HCT116 (cell line): ENCODE measurements around the gene CDH16. TPM values are rescaled to one million over a fixed set of nuclear protein-coding genes. Genes with fewer than 3 reads are reported as not detected.
"Not testable (repeated sequence)": the region's sequence is repeated elsewhere in the genome, so short reads cannot be mapped to it uniquely, and the experiment has no call there.

ENCODE experiments used
- ATAC-seq: fragments of 200-7000 bp; cut with Tn5 transposase; 2 replicates; pipeline ENCODE4 v1.9.1; 2020; ENCODE audit warnings: mild to moderate bottlenecking, moderate library complexity
- BruUV-seq: library from RNA; stranded (reverse); fragments of 400-500 nt; replicated peaks from 2 replicates; lab custom pipeline; 2021; lab: Mats Ljungman, UMichigan
- CTCF ChIA-PET: fragments of 300-600 bp; sonication (Branson Sonifier 250); formaldehyde crosslinking; loops from one replicate; lab custom pipeline; 2021; ENCODE audit warnings: antibody characterized with exemption; lab: Charles Lee
- POLR2A ChIA-PET: fragments of 300-600, 350-600 bp; sonication (Branson Sonifier 250); formaldehyde crosslinking; loops from one replicate; lab custom pipeline; 2021; ENCODE audit warnings: antibody characterized with exemption; lab: Charles Lee
- RAD21 ChIA-PET, 2 experiments: fragments of 300-600 bp; sonication (Branson Sonifier 250); formaldehyde crosslinking; loops; one replicate each; lab custom pipeline; 2023; ENCODE audit warnings: low total read pairs in 2 of 2; ENCODE audit not compliant: uncharacterized antibody in 2 of 2, unreplicated experiment in 2 of 2, low non-redundant PET in 1 of 2; lab: Charles Lee
- DNase-seq: peaks from one replicate; pipeline ENCODE4 v3.0.0-alpha.2; 2010; ENCODE audit warnings: low read depth, low spot score
- H2AFZ ChIP-seq: fragments of 200-600 bp; shearing (Covaris generic), sonication (generic); 2 replicates; pipeline ENCODE4 v1.6.1; 2017; ENCODE audit warnings: low read depth, mixed run types, mixed read lengths, antibody characterized with exemption, low read length; ENCODE audit not compliant: poor library complexity, severe bottlenecking
- H3K27ac ChIP-seq: 2 replicates; pipeline ENCODE4 v1.5.1; 2012; ENCODE audit warnings: low read depth, low read length
- H3K27me3 ChIP-seq: fragments of 200-600 bp; sonication (generic); 2 replicates; pipeline ENCODE4 v1.6.1; 2016; ENCODE audit warnings: mixed run types, low read length, mixed read lengths; ENCODE audit not compliant: insufficient read depth
- H3K36me3 ChIP-seq, 2 experiments: fragments of 200-500 bp in 1 of 2; fragments of 200-600 bp in 1 of 2; sonication (Bioruptor generic) in 1 of 2; sonication (generic) in 1 of 2; 2 replicates each; pipeline versions ENCODE4 v1.5.1 to v1.6.1; 2014 to 2016; ENCODE audit warnings: low read length in 2 of 2, inconsistent platforms in 1 of 2, mixed read lengths in 1 of 2, mixed run types in 1 of 2; ENCODE audit not compliant: insufficient read depth in 2 of 2, control insufficient read depth in 1 of 2
- H3K4me1 ChIP-seq, 2 experiments: fragments of 200-600 bp in 1 of 2; sonication (generic) in 1 of 2; 2 replicates each; pipeline versions ENCODE4 v1.5.1 to v1.6.1; 2012 to 2017; ENCODE audit warnings: low read length in 2 of 2, inconsistent platforms in 1 of 2, mild to moderate bottlenecking in 1 of 2, mixed read lengths in 1 of 2, mixed run types in 1 of 2, moderate library complexity in 1 of 2; ENCODE audit not compliant: insufficient read depth in 2 of 2, control insufficient read depth in 1 of 2
- H3K4me2 ChIP-seq: fragments of 200-600 bp; sonication (generic); 2 replicates; pipeline ENCODE4 v1.6.1; 2017; ENCODE audit warnings: mixed run types, low read length, mixed read lengths
- H3K4me3 ChIP-seq, 2 experiments: fragments of 200-600 bp in 1 of 2; sonication (generic) in 1 of 2; replicated peaks in 1 of 2; 2 replicates each; pipeline ENCODE4 v1.5.1; 2011 to 2016; ENCODE audit warnings: low read length in 2 of 2, control low read depth in 1 of 2, low read depth in 1 of 2, mild to moderate bottlenecking in 1 of 2, mixed read lengths in 1 of 2, mixed run types in 1 of 2
- H3K79me2 ChIP-seq: fragments of 200-600 bp; sonication (generic); 2 replicates; pipeline ENCODE4 v1.6.1; 2017; ENCODE audit warnings: mild to moderate bottlenecking, mixed run types, low read length, moderate library complexity, mixed read lengths; ENCODE audit not compliant: insufficient read depth
- H3K9ac ChIP-seq: fragments of 200-600 bp; sonication (generic); 2 replicates; pipeline ENCODE4 v1.6.1; 2016; ENCODE audit warnings: low read length, mixed read lengths
- H3K9me2 ChIP-seq: fragments of 200-600 bp; sonication (generic), shearing (Covaris generic); 2 replicates; pipeline ENCODE4 v1.6.1; 2017; ENCODE audit warnings: mixed run types, mild to moderate bottlenecking, moderate library complexity; ENCODE audit not compliant: insufficient read depth
- H3K9me3 ChIP-seq, 2 experiments: fragments of 200-500 bp in 1 of 2; fragments of 200-600 bp in 1 of 2; sonication (Bioruptor generic) in 1 of 2; sonication (generic) in 1 of 2; 2 replicates each; pipeline ENCODE4 v1.6.1; 2014 to 2017; ENCODE audit warnings: low read length in 2 of 2, mixed read lengths in 2 of 2, inconsistent platforms in 1 of 2, low read depth in 1 of 2, mild to moderate bottlenecking in 1 of 2, mixed run types in 1 of 2, moderate library complexity in 1 of 2; ENCODE audit not compliant: control insufficient read depth in 1 of 2, insufficient read depth in 1 of 2
- H4K20me1 ChIP-seq: fragments of 200-600 bp; sonication (generic), shearing (Covaris generic); 2 replicates; pipeline ENCODE4 v1.6.1; 2017; ENCODE audit warnings: mixed run types, mild to moderate bottlenecking, moderate library complexity; ENCODE audit not compliant: insufficient read depth
- CBX3 ChIP-seq: IDR thresholded peaks from 2 replicates; pipeline ENCODE4 v1.6.1; 2012; ENCODE audit warnings: low read depth
- EGR1 ChIP-seq: IDR thresholded peaks from 2 replicates; pipeline ENCODE4 v1.6.1; 2012; ENCODE audit warnings: low read depth
- ELF1 ChIP-seq: IDR thresholded peaks from 2 replicates; pipeline ENCODE4 v1.6.1; 2012; ENCODE audit warnings: low read depth, borderline replicate concordance
- FOSL1 ChIP-seq: IDR thresholded peaks from 2 replicates; pipeline ENCODE4 v1.6.1; 2012; ENCODE audit warnings: low read depth
- RAD21 ChIP-seq: IDR thresholded peaks from 2 replicates; pipeline ENCODE4 v1.6.1; 2012; ENCODE audit warnings: low read depth, mild to moderate bottlenecking
- intact Hi-C: fragments of 100-400 bp; cut with micrococcal nuclease; formaldehyde crosslinking; loops from 2 replicates; pipeline ENCODE4 v1.10.0; 2022
- total RNA-seq: library from RNA; stranded (reverse); gene quantifications from one replicate; pipeline ENCODE4 v1.2.1, GENCODE V29; 2021; ENCODE audit not compliant: unreplicated experiment
- TF ChIP-seq, protein P1 (sequence below): IDR thresholded peaks from 2 replicates; pipeline ENCODE4 v1.6.1; 2012; ENCODE audit warnings: low read depth
- TF ChIP-seq, protein P2 (sequence below): IDR thresholded peaks from 2 replicates; pipeline ENCODE4 v1.6.1; 2012

Gene CDH16
- total RNA-seq, 1 experiment from 2014 or later: not detected

DNA sequence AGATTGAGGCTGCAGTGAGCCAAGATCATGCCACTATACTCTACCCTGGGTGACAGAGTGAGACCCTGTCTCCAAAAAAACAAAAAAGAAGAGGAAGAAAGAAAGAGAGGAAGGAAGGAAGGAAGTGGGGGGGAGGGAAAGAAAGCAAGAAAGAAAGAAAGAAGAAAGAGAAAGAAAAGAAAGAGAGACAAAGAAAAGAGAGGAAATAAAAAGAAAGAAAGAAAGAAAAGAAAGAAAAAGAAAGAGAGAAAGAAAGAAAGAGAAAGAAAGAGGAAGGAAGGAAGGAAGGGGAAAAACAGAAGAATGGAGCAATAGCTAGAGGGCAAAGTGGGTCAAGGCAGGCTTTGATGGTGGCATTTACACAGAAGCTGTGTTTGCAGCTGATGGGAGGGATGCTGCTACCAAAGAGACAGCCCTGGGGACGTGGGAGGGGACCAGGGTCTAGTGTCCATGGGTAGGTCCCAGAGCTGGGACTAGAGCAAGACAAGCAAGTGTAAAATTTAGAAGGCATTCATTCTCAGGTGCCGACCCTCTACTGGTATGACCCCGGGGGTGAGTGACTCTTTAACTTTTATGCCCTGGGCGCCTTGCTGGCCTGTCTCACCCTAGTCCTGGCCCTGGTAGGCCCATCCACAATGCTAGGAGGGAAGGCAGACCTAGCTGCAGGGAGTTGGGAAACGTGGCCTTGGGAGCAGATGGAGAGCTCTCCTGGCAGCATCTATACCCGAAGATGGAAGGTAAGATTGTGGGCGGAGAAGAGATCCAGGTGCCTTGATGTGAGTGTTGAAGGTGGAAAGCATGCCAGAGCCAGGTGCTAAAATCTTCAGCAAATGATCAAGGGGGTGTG is 40.4 kb upstream of the CDH16 start (continued):
- TF ChIP-seq, protein P1, sequence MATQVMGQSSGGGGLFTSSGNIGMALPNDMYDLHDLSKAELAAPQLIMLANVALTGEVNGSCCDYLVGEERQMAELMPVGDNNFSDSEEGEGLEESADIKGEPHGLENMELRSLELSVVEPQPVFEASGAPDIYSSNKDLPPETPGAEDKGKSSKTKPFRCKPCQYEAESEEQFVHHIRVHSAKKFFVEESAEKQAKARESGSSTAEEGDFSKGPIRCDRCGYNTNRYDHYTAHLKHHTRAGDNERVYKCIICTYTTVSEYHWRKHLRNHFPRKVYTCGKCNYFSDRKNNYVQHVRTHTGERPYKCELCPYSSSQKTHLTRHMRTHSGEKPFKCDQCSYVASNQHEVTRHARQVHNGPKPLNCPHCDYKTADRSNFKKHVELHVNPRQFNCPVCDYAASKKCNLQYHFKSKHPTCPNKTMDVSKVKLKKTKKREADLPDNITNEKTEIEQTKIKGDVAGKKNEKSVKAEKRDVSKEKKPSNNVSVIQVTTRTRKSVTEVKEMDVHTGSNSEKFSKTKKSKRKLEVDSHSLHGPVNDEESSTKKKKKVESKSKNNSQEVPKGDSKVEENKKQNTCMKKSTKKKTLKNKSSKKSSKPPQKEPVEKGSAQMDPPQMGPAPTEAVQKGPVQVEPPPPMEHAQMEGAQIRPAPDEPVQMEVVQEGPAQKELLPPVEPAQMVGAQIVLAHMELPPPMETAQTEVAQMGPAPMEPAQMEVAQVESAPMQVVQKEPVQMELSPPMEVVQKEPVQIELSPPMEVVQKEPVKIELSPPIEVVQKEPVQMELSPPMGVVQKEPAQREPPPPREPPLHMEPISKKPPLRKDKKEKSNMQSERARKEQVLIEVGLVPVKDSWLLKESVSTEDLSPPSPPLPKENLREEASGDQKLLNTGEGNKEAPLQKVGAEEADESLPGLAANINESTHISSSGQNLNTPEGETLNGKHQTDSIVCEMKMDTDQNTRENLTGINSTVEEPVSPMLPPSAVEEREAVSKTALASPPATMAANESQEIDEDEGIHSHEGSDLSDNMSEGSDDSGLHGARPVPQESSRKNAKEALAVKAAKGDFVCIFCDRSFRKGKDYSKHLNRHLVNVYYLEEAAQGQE: no peak
- TF ChIP-seq RAD21: no peak
- no peak for TF ChIP-seq CBX3
- no peak for TF ChIP-seq EGR1
- TF ChIP-seq FOSL1: no peak
- TF ChIP-seq ELF1: no peak
- TF ChIP-seq, protein P2, sequence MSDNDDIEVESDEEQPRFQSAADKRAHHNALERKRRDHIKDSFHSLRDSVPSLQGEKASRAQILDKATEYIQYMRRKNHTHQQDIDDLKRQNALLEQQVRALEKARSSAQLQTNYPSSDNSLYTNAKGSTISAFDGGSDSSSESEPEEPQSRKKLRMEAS: no peak

DNA sequence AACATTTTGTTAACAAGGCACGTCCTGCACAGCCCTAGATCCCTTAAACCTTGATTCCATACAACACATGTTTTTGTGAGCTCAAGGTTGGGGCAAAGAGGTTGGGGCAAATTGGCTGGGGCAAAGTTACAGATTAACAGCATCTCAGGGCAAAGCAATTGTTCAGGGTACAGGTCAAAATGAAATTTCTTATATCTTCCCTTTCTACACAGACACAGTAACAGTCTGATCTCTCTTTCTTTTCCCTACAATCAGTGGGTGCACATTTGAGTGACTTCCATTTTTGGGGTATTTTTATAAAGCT is 37.4 kb upstream of the CDH16 start:
- intact Hi-C loops: loop anchor here (10.0 kb wide), 1 partner anchor 709 kb away; the partner anchor contains the start of genes ACD, C16orf86, ENKD1 and PARD6A
- H3K9me3 ChIP-seq, H3K4me3 ChIP-seq, DNase-seq, POLR2A ChIA-PET, H3K27ac ChIP-seq, H3K4me2 ChIP-seq, H4K20me1 ChIP-seq, BruUV-seq, H2AFZ ChIP-seq, H3K27me3 ChIP-seq, H3K36me3 ChIP-seq, ATAC-seq, H3K9ac ChIP-seq, RAD21 ChIA-PET, H3K9me2 ChIP-seq, H3K79me2 ChIP-seq: not testable (repeated sequence)
- CTCF ChIA-PET: interaction anchor here (0.9 kb wide), 1 partner anchor 61 kb away, joined by 3 read pairs; no protein-coding TSS in a partner anchor
- peaks cover 11 to 19% of the 10 kb centered on the region in 2 experiments; a peak in 3 of 4 replicates for H3K4me1 ChIP-seq

DNA sequence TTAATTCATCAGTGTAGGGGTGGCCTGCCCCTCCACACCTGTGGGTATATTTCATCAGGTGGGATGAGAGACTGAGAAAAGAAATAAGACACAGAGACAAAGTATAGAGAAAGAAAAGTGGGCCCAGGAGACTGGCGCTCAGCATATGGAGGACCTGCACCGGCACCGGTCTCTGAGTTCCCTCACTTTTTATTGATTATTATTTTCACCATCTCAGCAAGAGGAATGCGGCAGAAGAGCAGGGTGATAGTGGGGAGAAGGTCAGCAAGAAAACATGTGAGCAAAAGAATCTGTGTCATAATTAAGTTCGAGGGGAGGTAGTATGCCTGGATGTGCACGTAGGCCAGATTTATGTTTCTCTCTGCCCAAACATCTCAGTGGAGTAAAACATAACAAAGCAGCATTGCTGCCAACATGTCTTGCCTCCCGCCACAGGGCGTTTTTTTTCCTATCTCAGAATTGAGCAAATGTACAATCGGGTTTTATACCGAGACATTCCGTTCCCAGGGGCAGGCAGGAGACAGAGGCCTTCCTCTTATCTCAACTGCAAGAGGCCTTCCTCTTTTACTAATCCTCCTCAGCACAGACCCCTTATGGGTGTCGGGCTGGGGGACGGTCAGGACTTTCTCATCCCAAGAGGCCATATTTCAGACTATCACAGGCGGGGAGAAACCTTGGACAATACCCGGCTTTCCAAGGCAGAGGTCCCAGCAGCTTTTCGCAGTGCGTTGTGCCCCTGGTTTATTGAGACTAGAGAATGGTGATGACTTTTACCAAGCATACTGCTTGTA is 36.9 kb upstream of the CDH16 start:
- intact Hi-C loops: loop anchor here (10.0 kb wide), 1 partner anchor 709 kb away; the partner anchor contains the start of genes ACD, C16orf86, ENKD1 and PARD6A
- H3K4me3 ChIP-seq, BruUV-seq, H3K9me2 ChIP-seq, H3K79me2 ChIP-seq, H3K4me2 ChIP-seq, H3K27ac ChIP-seq, H3K9ac ChIP-seq, RAD21 ChIA-PET, H4K20me1 ChIP-seq, H3K9me3 ChIP-seq, POLR2A ChIA-PET, H3K36me3 ChIP-seq, H2AFZ ChIP-seq, CTCF ChIA-PET, H3K27me3 ChIP-seq, ATAC-seq, DNase-seq: not testable (repeated sequence)
- peaks cover 11 to 15% of the 10 kb centered on the region in 2 experiments; a peak in 3 of 4 replicates for H3K4me1 ChIP-seq
